B cell (primary cell): Measurements from ENCODE around the gene OLFML2B. TPM values are rescaled to one million over a fixed set of nuclear protein-coding genes. Genes with fewer than 3 reads are reported as not detected.

Source experiments
- ATAC-seq: fragments of 200-7000 bp; cut with Tn5 transposase; one replicate; pipeline ENCODE4 v1.10.0; 2021; ENCODE audit warnings: low read depth, mild to moderate bottlenecking, moderate number of reproducible peaks, moderate library complexity
- CTCF ChIA-PET: fragments of 350-600 bp; sonication (Branson Sonifier 250); formaldehyde crosslinking; loops from one replicate; lab custom pipeline; 2021; ENCODE audit warnings: antibody characterized with exemption, inconsistent platforms; lab: Charles Lee
- POLR2A ChIA-PET: fragments of 350-600 bp; sonication (Branson Sonifier 250); formaldehyde crosslinking; loops from one replicate; lab custom pipeline; 2021; ENCODE audit warnings: antibody characterized with exemption; lab: Charles Lee
- DNase-seq: peaks from one replicate; pipeline ENCODE4 v3.0.0; 2013
- H2AFZ ChIP-seq: 2 replicates; pipeline ENCODE4 v1.6.1; 2012; ENCODE audit warnings: mild to moderate bottlenecking, low read depth, low read length; ENCODE audit not compliant: insufficient read depth, poor library complexity, severe bottlenecking
- H3K27ac ChIP-seq, 2 donors: 1 replicate in 1 of 2; 2 replicates in 1 of 2; pipeline ENCODE4 v1.5.1; 2012 to 2013; ENCODE audit warnings: low read length in 2 of 2, mild to moderate bottlenecking in 2 of 2, moderate library complexity in 1 of 2
- H3K27me3 ChIP-seq, 4 experiments: fragments of 200-600 bp in 1 of 4; sonication (generic) in 1 of 4; replicated peaks in 1 of 4; 1 replicate in 2 of 4; 2 replicates in 2 of 4; pipeline versions ENCODE4 v1.6.1 to v1.7.0; 2013 to 2016; ENCODE audit warnings: low read length in 3 of 4, mild to moderate bottlenecking in 2 of 4, mixed read lengths in 1 of 4, moderate library complexity in 1 of 4; ENCODE audit not compliant: insufficient read depth in 4 of 4, control insufficient read depth in 3 of 4; ENCODE audit errors: control extremely low read depth in 1 of 4
- H3K36me3 ChIP-seq, 2 experiments: replicated peaks in 1 of 2; 1 replicate in 1 of 2; 2 replicates in 1 of 2; pipeline versions ENCODE4 v1.6.1 to v1.7.1; 2013; ENCODE audit warnings: low read length in 1 of 2; ENCODE audit not compliant: insufficient read depth in 2 of 2, control insufficient read depth in 1 of 2; ENCODE audit errors: control extremely low read depth in 1 of 2, extremely low read depth in 1 of 2
- H3K4me1 ChIP-seq, 2 donors: fragments of 200-600 bp in 1 of 2; sonication (generic) in 1 of 2; 1 replicate in 1 of 2; 2 replicates in 1 of 2; pipeline versions ENCODE4 v1.5.1 to v1.6.1; 2013 to 2017; ENCODE audit warnings: low read length in 2 of 2; ENCODE audit not compliant: control insufficient read depth in 2 of 2, insufficient read depth in 2 of 2
- H3K4me2 ChIP-seq: replicated peaks from 2 replicates; pipeline ENCODE3; 2012; ENCODE audit warnings: mild to moderate bottlenecking, low read depth, low read length; ENCODE audit not compliant: poor library complexity, severe bottlenecking
- H3K4me3 ChIP-seq, 5 experiments: fragments of 200-600 bp in 1 of 5; sonication (generic) in 1 of 5; 1 replicate in 3 of 5; 2 replicates in 2 of 5; pipeline versions ENCODE4 v1.5.1 to v1.7.0; 2011 to 2016; ENCODE audit warnings: low read length in 4 of 5, mild to moderate bottlenecking in 4 of 5, low read depth in 2 of 5, control low read depth in 1 of 5, moderate library complexity in 1 of 5; ENCODE audit not compliant: insufficient read depth in 1 of 5; ENCODE audit errors: control extremely low read depth in 1 of 5, extremely low read depth in 1 of 5
- H3K79me2 ChIP-seq: fragments of 200-600 bp; sonication (generic); one replicate; pipeline ENCODE4 v1.6.0; 2016; ENCODE audit warnings: low read length; ENCODE audit not compliant: control insufficient read depth, insufficient read depth
- H3K9ac ChIP-seq: fragments of 200-600 bp; sonication (generic); 2 replicates; pipeline ENCODE4 v1.6.1; 2017; ENCODE audit warnings: mild to moderate bottlenecking, low read length, moderate library complexity
- H3K9me3 ChIP-seq, 3 donors: one replicate each; pipeline versions ENCODE4 v1.6.1 to v1.7.1; 2013; ENCODE audit warnings: low read length in 2 of 3; ENCODE audit not compliant: control insufficient read depth in 2 of 3, insufficient read depth in 1 of 3; ENCODE audit errors: control extremely low read depth in 1 of 3
- H4K20me1 ChIP-seq: 2 replicates; pipeline ENCODE4 v1.6.0; 2012; ENCODE audit warnings: mild to moderate bottlenecking, low read length; ENCODE audit not compliant: insufficient read depth, control insufficient read depth, poor library complexity, severe bottlenecking
- H3K27ac Mint-ChIP-seq: one replicate; pipeline ENCODE4 v1.8.0; 2021; ENCODE audit warnings: mixed read lengths
- H3K27me3 Mint-ChIP-seq: one replicate; pipeline ENCODE4 v1.8.0; 2021; ENCODE audit warnings: mixed read lengths
- H3K4me1 Mint-ChIP-seq: one replicate; pipeline ENCODE4 v1.8.0; 2021; ENCODE audit warnings: mixed read lengths
- H3K4me3 Mint-ChIP-seq: one replicate; pipeline ENCODE4 v1.8.0; 2021; ENCODE audit warnings: mixed read lengths
- H3K9me3 Mint-ChIP-seq: one replicate; pipeline ENCODE4 v1.8.0; 2022; ENCODE audit warnings: mixed read lengths; ENCODE audit not compliant: insufficient read depth
- CTCF ChIP-seq: fragments of 200-600 bp; IDR thresholded peaks from one replicate; pipeline ENCODE4 v1.8.0; 2022; ENCODE audit warnings: antibody characterized with exemption, mild to moderate bottlenecking
- EZH2 ChIP-seq: IDR thresholded peaks from 2 replicates; pipeline ENCODE4 v1.6.1; 2012; ENCODE audit warnings: borderline replicate concordance, low read depth, mild to moderate bottlenecking, moderate library complexity, low read length; ENCODE audit not compliant: insufficient read depth, poor library complexity, severe bottlenecking
- WGBS: methylation state at CpG from one replicate; pipeline ENCODE4 v1.1.5; 2013; ENCODE audit warnings: missing lambda C conversion rate; ENCODE audit not compliant: insufficient coverage; 5-methylcytosine and 5-hydroxymethylcytosine counted together
- intact Hi-C: fragments of 100-400 bp; cut with micrococcal nuclease; formaldehyde crosslinking; loops from one replicate; pipeline ENCODE4 v1.10.0; 2022
- polyA plus RNA-seq: library from polyadenylated mRNA; depleted of rRNA; stranded (reverse); fragments of >200 nt; gene quantifications from 2 replicates; pipeline ENCODE4 v1.2.3, GENCODE V29; 2012
- total RNA-seq, 2 donors: library from RNA; stranded (reverse); fragments of 120-200 nt in 1 of 2; gene quantifications; 1 replicate in 1 of 2; 2 replicates in 1 of 2; pipeline versions ENCODE4 v1.2.3 to v1.2.4, GENCODE V29; 2013 to 2022

The OLFML2B gene
- total and polyA plus RNA-seq, 2 donors (not counting 1 experiment from before 2014, with no cell fraction given) = not detected

GRCh38 chr1:161997152-161997551 lies 26.5 kb downstream of the OLFML2B start:
- Histone ChIP-seq H3K9me3 (peaks cover 0 to 5% (median 0%) of the 10 kb centered on the region in 3 donors), H3K27me3 (no peaks in the 10 kb centered on the region), H3K36me3 (no peaks in the 10 kb centered on the region), H4K20me1 (no peaks in the 10 kb centered on the region), H3K4me2 (no peak overlapping the region), H3K9ac (no peak overlapping the region), H3K4me1 (no peaks in the 10 kb centered on the region), H3K27ac (no peak overlapping the region), H3K4me3 (no peak overlapping the region), H2AFZ (no peak overlapping the region), H3K79me2 (no peaks in the 10 kb centered on the region)
- no peak for ATAC-seq
- H3K27me3 Mint-ChIP-seq = peaks cover 17% of the 10 kb centered on the region
- DNase-seq = no peak
- TF ChIP-seq EZH2 (no peak), CTCF (no peak)
- no CpG with 5 or more reads among the region's 1 CpG for WGBS
- H3K4me1 Mint-ChIP-seq = no peaks in the 10 kb centered on the region
- no peaks in the 10 kb centered on the region for H3K9me3 Mint-ChIP-seq
- intact Hi-C loops = no loop called here
- H3K27ac Mint-ChIP-seq = no peak overlapping the region
- ChIA-PET CTCF (no interaction called here), POLR2A (no interaction called here)
- no peak overlapping the region for H3K4me3 Mint-ChIP-seq

DNA sequence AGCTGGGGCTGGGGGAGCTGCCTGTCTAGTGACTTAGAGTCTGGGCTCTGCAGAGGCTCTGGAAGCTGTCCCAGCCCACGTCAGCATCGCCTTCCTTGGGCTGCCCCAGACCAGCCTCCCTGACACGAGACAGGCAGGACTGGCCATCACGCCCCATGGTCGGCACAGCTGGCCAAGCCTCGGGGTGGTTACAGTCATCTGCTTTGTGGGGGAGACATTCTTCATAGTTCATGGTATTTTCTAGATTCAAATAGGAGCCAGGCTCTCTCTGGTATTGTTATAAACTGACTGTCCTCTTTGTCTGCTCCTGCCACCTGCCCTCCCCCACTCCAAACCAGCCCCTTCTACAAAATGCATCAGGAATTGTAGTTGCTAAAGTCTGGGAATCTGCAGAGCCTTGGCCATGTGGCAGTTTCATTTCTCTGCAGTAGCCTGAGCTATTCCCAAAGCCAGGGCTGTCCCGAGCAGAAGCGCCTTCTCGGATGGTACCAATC lies 29.4 kb downstream of the OLFML2B start:
- Histone ChIP-seq H3K4me2 (no peak overlapping the region), H3K4me3 (no peak overlapping the region), H3K36me3 (no peaks in the 10 kb centered on the region), H3K27me3 (no peaks in the 10 kb centered on the region), H3K79me2 (no peaks in the 10 kb centered on the region), H2AFZ (no peak overlapping the region), H4K20me1 (no peaks in the 10 kb centered on the region), H3K9ac (no peak overlapping the region), H3K9me3 (peaks cover 0 to 5% (median 0%) of the 10 kb centered on the region in 3 donors), H3K4me1 (no peaks in the 10 kb centered on the region), H3K27ac (no peak overlapping the region)
- H3K9me3 Mint-ChIP-seq = no peaks in the 10 kb centered on the region
- no peak for ATAC-seq
- POLR2A ChIA-PET = no interaction called here
- no peaks in the 10 kb centered on the region for H3K4me1 Mint-ChIP-seq
- H3K4me3 Mint-ChIP-seq = no peak overlapping the region
- 92% methylated on average over 7 of the region's 9 CpGs for WGBS
- H3K27me3 Mint-ChIP-seq = peaks cover 21% of the 10 kb centered on the region
- DNase-seq = no peak
- H3K27ac Mint-ChIP-seq = no peak overlapping the region
- intact Hi-C loops = no loop called here
- TF ChIP-seq EZH2 (no peak), CTCF (no peak)
- CTCF ChIA-PET = no interaction called here
